ENCODE results near the gene ERC1. TPM values are rescaled to one million over a fixed set of nuclear protein-coding genes. Genes with fewer than 3 reads are reported as not detected.
"Not testable (repeated sequence)": the region's sequence is repeated elsewhere in the genome, so short reads cannot be mapped to it uniquely, and the experiment has no call there.

The ERC1 gene
- total RNA-seq, 4 donors from 2014 or later, result 23.5 to 74.8 (median 57.0) TPM

GRCh38 chr12:1205512-1206060 lies 214.6 kb downstream of the ERC1 start:
- no peak for DNase-seq

GRCh38 chr12:1206118-1206734 lies 215.2 kb downstream of the ERC1 start:
- WGBS, 2 donors (ENCODE audit: low coverage in 1 of 2), result 98 to 100% methylated on average over 1 of the region's 1 CpG
- Histone ChIP-seq H3K27ac (peak overlapping the region in 1 of 4 donors; percentile 31), H3K9me3 (no peaks in the 10 kb centered on the region), H3K36me3 (no peaks in the 10 kb centered on the region), H3K4me3 (no peak overlapping the region), H3K27me3 (no peaks in the 10 kb centered on the region), H3K4me1 (peaks cover 0 to 37% (median 5%) of the 10 kb centered on the region in 4 donors)
- DNase-seq, result no peak
- intact Hi-C loops (cut with DNase I; ENCODE audit: low total_unique reads) (no loop called here), in situ Hi-C loops (cut with MboI; ENCODE audit: low pct_ligation_motif_present in 1 of 4, low pct_unique_long_range_greater_than_20kb in 1 of 4, low sequenced_read_pairs in 3 of 4) (no loop called here)
- TF ChIP-seq POLR2A (IDR thresholded peaks at IDR 0.05) (no peak), CTCF (IDR thresholded peaks at IDR 0.05) (no peak), EP300 (IDR thresholded peaks at IDR 0.05; ENCODE audit: low read depth) (no peak), POLR2AphosphoS5 (IDR thresholded peaks at IDR 0.05) (no peak)

More at GRCh38 chr12:1205512-1206060, 214.6 kb downstream of the ERC1 start:
- Histone ChIP-seq H3K27ac (peak overlapping the region in 3 of 4 donors; percentile 31 to 63 (median 45)), H3K4me3 (no peak overlapping the region), H3K9me3 (no peaks in the 10 kb centered on the region), H3K4me1 (peaks cover 0 to 37% (median 5%) of the 10 kb centered on the region in 4 donors), H3K27me3 (no peaks in the 10 kb centered on the region), H3K36me3 (no peaks in the 10 kb centered on the region)
- in situ Hi-C loops (cut with MboI; ENCODE audit: low pct_ligation_motif_present in 1 of 4, low pct_unique_long_range_greater_than_20kb in 1 of 4, low sequenced_read_pairs in 3 of 4), result no loop called here
- WGBS, 2 donors (ENCODE audit: low coverage in 1 of 2), result 61 to 63% methylated on average over 3 to 4 of the region's 4 CpGs
- TF ChIP-seq CTCF (IDR thresholded peaks at IDR 0.05), result no peak
- TF ChIP-seq EP300 (IDR thresholded peaks at IDR 0.05; ENCODE audit: low read depth), result no peak
- TF ChIP-seq POLR2A (IDR thresholded peaks at IDR 0.05), result no peak
- no peak for TF ChIP-seq POLR2AphosphoS5 (IDR thresholded peaks at IDR 0.05)
- intact Hi-C loops (cut with DNase I; ENCODE audit: low total_unique reads), result no loop called here

GRCh38 chr12:1207276-1207675 lies 216.3 kb downstream of the ERC1 start:
- intact Hi-C loops (cut with DNase I; ENCODE audit: low total_unique reads) (no loop called here), in situ Hi-C loops (cut with MboI; ENCODE audit: low pct_ligation_motif_present in 1 of 4, low pct_unique_long_range_greater_than_20kb in 1 of 4, low sequenced_read_pairs in 3 of 4) (no loop called here)
- H3K27ac ChIP-seq, result no peak overlapping the region
- no peaks in the 10 kb centered on the region for H3K36me3 ChIP-seq
- TF ChIP-seq POLR2AphosphoS5 (IDR thresholded peaks at IDR 0.05) (no peak), CTCF (IDR thresholded peaks at IDR 0.05) (no peak), POLR2A (IDR thresholded peaks at IDR 0.05) (no peak), EP300 (IDR thresholded peaks at IDR 0.05; ENCODE audit: low read depth) (no peak)
- H3K4me1 ChIP-seq, result peaks cover 0 to 43% (median 7%) of the 10 kb centered on the region in 4 donors
- 84 to 85% methylated on average over 4 of the region's 4 CpGs for WGBS, 2 donors (ENCODE audit: low coverage in 1 of 2)
- H3K27me3 ChIP-seq, result no peaks in the 10 kb centered on the region
- DNase-seq, result no peak
- H3K9me3 ChIP-seq, result no peaks in the 10 kb centered on the region
- H3K4me3 ChIP-seq, result no peak overlapping the region

DNA sequence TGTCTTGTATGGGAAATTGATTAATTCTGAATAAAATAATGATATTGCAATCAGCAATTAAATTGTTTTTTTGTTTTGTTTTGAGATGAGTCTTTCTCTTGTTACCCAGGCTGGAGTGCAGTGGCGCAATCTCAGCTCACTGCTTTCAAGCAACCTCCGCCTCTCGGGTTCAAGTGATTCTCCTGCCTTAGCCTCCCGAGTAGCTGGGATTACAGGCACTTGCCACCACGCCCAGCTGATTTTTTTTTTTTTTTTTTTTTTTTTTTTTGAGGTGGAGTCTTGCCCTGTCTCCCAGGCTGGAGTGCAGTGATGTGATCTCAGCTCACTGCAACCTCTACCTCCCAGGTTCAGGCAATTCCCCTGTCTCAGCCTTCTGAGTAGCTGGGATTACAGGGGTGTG lies 217.7 kb downstream of the ERC1 start:
- H3K27me3 ChIP-seq; H3K27ac ChIP-seq; intact Hi-C loops (cut with DNase I; ENCODE audit: low total_unique reads); DNase-seq; H3K4me3 ChIP-seq; H3K9me3 ChIP-seq; in situ Hi-C loops (cut with MboI; ENCODE audit: low pct_ligation_motif_present in 1 of 4, low pct_unique_long_range_greater_than_20kb in 1 of 4, low sequenced_read_pairs in 3 of 4); H3K36me3 ChIP-seq: not testable (repeated sequence)
- WGBS, 2 donors (ENCODE audit: low coverage in 1 of 2), result 90 to 91% methylated on average over 5 of the region's 5 CpGs
- H3K4me1 ChIP-seq, result peaks cover 0 to 38% (median 8%) of the 10 kb centered on the region in 4 donors
